OCI-LY3 (cell line): ENCODE data around the gene NR4A1.

Source experiments
- H2AFZ ChIP-seq: fragments of 200-600, 300-600 bp; shearing (Covaris generic); 2 replicates; pipeline ENCODE4 v1.6.0; 2014; ENCODE audit warnings: antibody characterized with exemption, low read depth, low read length
- H3K27ac ChIP-seq: fragments of 200-600, 300-600 bp; sonication (generic); 2 replicates; pipeline ENCODE4 v1.5.1; 2014; ENCODE audit warnings: mild to moderate bottlenecking, low read length, moderate library complexity, mixed read lengths
- H3K27me3 ChIP-seq: fragments of 200-600, 300-600 bp; sonication (generic); 2 replicates; pipeline ENCODE4 v1.6.1; 2014; ENCODE audit warnings: low read depth, low read length, mixed read lengths
- H3K36me3 ChIP-seq: fragments of 200-600, 300-600 bp; sonication (generic); replicated peaks from 2 replicates; pipeline ENCODE3; 2014; ENCODE audit warnings: low read depth, low read length, mixed read lengths
- H3K4me1 ChIP-seq: fragments of 300-600, 200-600 bp; sonication (generic); 2 replicates; pipeline ENCODE4 v1.6.1; 2014; ENCODE audit warnings: low read length, mixed read lengths
- H3K4me2 ChIP-seq: fragments of 200-600, 300-600 bp; sonication (generic); 2 replicates; pipeline ENCODE4 v1.6.1; 2014; ENCODE audit warnings: low read length, mixed read lengths
- H3K4me3 ChIP-seq: fragments of 300-600, 200-600 bp; sonication (generic); 2 replicates; pipeline ENCODE4 v1.5.1; 2014; ENCODE audit warnings: antibody characterized with exemption, mild to moderate bottlenecking, low read length, moderate library complexity
- H3K79me2 ChIP-seq: fragments of 300-600, 200-600 bp; shearing (Covaris generic); 2 replicates; pipeline ENCODE4 v1.6.1; 2014; ENCODE audit warnings: mild to moderate bottlenecking, low read length, mixed read lengths
- H3K9ac ChIP-seq: fragments of 300-600, 200-600 bp; shearing (Covaris generic); 2 replicates; pipeline ENCODE4 v1.6.0; 2014; ENCODE audit warnings: mild to moderate bottlenecking, low read length, moderate library complexity
- H3K9me3 ChIP-seq: fragments of 200-600, 300-600 bp; shearing (Covaris generic); 2 replicates; pipeline ENCODE4 v1.6.1; 2014; ENCODE audit warnings: low read length, mixed read lengths; ENCODE audit not compliant: insufficient read depth
- H4K20me1 ChIP-seq: fragments of 200-600, 300-600 bp; sonication (generic); 2 replicates; pipeline ENCODE4 v1.6.1; 2016; ENCODE audit warnings: low read length, mixed read lengths; ENCODE audit not compliant: insufficient read depth
- EZH2phosphoT487 ChIP-seq: fragments of 200-600 bp; shearing (Covaris generic); IDR thresholded peaks from 2 replicates; pipeline ENCODE4 v1.6.1; 2018; ENCODE audit warnings: antibody characterized with exemption, mixed run types, low read depth
- TF ChIP-seq, protein P1 (sequence below): fragments of 200-600, 300-600 bp; sonication (generic); IDR thresholded peaks from 2 replicates; pipeline ENCODE4 v1.5.1; 2014; ENCODE audit warnings: antibody characterized with exemption, low read length, low read depth

Gene NR4A1

DNA sequence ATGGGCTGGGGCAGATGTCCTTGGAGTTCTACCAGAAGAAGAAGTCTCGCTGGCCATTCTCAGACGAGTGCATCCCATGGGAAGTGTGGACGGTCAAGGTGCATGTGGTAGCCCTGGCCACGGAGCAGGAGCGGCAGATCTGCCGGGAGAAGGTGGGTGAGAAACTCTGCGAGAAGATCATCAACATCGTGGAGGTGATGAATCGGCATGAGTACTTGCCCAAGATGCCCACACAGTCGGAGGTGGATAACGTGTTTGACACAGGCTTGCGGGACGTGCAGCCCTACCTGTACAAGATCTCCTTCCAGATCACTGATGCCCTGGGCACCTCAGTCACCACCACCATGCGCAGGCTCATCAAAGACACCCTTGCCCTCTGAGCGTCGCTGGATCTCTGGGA lies 25.6 kb downstream of the NR4A1 start:
- Histone ChIP-seq H3K4me3 (no peak overlapping the region), H4K20me1 (no peaks in the 10 kb centered on the region), H3K79me2 (peaks cover 17% of the 10 kb centered on the region), H3K27ac (no peak overlapping the region), H3K9me3 (no peaks in the 10 kb centered on the region), H3K9ac (no peak overlapping the region), H3K4me1 (peaks cover 18% of the 10 kb centered on the region), H3K4me2 (no peak overlapping the region), H2AFZ (no peak overlapping the region), H3K27me3 (no peaks in the 10 kb centered on the region), H3K36me3 (peaks cover 29% of the 10 kb centered on the region)
- TF ChIP-seq, protein P1, sequence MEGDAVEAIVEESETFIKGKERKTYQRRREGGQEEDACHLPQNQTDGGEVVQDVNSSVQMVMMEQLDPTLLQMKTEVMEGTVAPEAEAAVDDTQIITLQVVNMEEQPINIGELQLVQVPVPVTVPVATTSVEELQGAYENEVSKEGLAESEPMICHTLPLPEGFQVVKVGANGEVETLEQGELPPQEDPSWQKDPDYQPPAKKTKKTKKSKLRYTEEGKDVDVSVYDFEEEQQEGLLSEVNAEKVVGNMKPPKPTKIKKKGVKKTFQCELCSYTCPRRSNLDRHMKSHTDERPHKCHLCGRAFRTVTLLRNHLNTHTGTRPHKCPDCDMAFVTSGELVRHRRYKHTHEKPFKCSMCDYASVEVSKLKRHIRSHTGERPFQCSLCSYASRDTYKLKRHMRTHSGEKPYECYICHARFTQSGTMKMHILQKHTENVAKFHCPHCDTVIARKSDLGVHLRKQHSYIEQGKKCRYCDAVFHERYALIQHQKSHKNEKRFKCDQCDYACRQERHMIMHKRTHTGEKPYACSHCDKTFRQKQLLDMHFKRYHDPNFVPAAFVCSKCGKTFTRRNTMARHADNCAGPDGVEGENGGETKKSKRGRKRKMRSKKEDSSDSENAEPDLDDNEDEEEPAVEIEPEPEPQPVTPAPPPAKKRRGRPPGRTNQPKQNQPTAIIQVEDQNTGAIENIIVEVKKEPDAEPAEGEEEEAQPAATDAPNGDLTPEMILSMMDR = no peak
- TF ChIP-seq EZH2phosphoT487 = no peak

DNA sequence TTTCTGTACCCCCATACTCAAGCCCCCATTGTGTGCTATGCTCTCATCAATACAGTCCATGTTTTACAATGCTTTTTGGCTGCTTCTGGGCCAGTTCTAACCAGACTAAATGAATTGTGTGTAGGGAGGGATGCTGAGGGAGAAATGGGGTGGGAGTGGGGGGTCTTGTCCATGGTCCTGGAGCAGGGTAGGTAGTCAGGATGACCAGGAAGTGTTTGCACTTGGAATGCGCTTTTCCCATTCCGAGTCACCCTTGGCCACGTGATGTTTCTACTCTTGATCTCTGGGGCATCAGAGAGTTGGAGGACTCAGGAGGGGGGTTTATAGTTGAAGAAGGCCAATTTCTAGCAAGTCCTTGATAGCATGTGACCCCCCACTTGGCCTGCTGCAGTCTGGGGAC lies 27.0 kb downstream of the NR4A1 start:
- H3K79me2 ChIP-seq = peaks cover 4% of the 10 kb centered on the region
- H3K4me1 ChIP-seq = peaks cover 32% of the 10 kb centered on the region
- no peak overlapping the region for H3K27ac ChIP-seq
- peaks cover 29% of the 10 kb centered on the region for H3K36me3 ChIP-seq
- TF ChIP-seq, protein P1 = no peak
- TF ChIP-seq EZH2phosphoT487 = no peak
- no peaks in the 10 kb centered on the region for H3K9me3 ChIP-seq
- H2AFZ ChIP-seq = no peak overlapping the region
- H3K4me2 ChIP-seq = no peak overlapping the region
- H3K27me3 ChIP-seq = no peaks in the 10 kb centered on the region
- no peak overlapping the region for H3K9ac ChIP-seq
- no peak overlapping the region for H3K4me3 ChIP-seq
- no peaks in the 10 kb centered on the region for H4K20me1 ChIP-seq

DNA sequence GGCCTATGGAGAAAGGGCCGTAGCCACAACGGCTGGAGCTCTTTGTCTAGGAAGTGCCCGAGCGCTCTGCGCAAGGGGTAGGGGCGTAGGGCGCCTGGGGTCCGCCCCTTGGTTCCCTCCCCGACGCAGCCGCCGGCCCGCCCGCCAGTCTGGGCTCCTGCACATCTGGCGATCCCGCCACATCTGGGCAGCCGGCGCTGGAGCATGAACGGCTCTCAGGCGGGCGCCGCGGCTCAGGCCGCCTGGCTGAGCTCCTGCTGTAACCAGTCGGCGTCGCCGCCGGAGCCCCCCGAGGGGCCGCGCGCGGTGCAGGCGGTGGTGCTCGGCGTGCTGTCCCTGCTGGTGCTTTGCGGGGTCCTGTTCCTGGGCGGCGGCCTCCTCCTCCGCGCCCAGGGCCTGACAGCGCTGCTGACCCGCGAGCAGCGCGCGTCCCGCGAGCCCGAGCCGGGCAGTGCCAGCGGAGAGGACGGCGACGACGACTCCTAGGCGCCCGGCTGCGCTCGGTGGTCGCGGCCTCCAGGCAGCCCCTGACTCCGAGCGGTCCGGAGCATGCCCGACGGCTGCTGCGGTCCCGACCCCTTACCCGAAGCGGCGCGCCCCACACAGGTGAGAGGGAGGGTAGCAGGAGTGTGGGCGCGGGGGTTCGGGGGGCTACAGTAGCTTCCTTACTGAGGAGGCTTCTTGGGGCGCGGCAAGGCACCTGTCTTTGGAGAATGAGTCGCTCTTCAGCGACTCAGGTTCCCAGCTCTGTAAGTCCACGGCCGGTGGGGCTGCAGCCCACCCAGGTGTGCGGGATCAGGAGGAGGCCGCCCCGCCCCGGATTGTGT lies 28.5 kb downstream of the NR4A1 start, which contains the start of gene SMIM41:
Gene SMIM41, plus strand, starts transcription at position 129 of the 827 bp plus-strand sequence. Its CDS starts 76 bp downstream, at position 205.
- no peak within 1 kb of the TSS for H3K27ac ChIP-seq
- no peaks in the 10 kb centered on the region for H3K9me3 ChIP-seq
- peaks cover 33% of the 10 kb centered on the region for H3K4me1 ChIP-seq
- TF ChIP-seq, protein P1 = no peak
- no peak for TF ChIP-seq EZH2phosphoT487
- no peak within 1 kb of the TSS for H2AFZ ChIP-seq
- no peak within 1 kb of the TSS for H3K9ac ChIP-seq
- H3K79me2 ChIP-seq = no peaks in the 10 kb centered on the region
- H3K4me3 ChIP-seq = no peak within 1 kb of the TSS
- H3K4me2 ChIP-seq = peak within 1 kb of the TSS; percentile 75; the same call in 1 of the 2 replicates
- H3K36me3 ChIP-seq = peaks cover 23% of the 10 kb centered on the region
- H4K20me1 ChIP-seq = no peaks in the 10 kb centered on the region
- no peaks in the 10 kb centered on the region for H3K27me3 ChIP-seq

DNA sequence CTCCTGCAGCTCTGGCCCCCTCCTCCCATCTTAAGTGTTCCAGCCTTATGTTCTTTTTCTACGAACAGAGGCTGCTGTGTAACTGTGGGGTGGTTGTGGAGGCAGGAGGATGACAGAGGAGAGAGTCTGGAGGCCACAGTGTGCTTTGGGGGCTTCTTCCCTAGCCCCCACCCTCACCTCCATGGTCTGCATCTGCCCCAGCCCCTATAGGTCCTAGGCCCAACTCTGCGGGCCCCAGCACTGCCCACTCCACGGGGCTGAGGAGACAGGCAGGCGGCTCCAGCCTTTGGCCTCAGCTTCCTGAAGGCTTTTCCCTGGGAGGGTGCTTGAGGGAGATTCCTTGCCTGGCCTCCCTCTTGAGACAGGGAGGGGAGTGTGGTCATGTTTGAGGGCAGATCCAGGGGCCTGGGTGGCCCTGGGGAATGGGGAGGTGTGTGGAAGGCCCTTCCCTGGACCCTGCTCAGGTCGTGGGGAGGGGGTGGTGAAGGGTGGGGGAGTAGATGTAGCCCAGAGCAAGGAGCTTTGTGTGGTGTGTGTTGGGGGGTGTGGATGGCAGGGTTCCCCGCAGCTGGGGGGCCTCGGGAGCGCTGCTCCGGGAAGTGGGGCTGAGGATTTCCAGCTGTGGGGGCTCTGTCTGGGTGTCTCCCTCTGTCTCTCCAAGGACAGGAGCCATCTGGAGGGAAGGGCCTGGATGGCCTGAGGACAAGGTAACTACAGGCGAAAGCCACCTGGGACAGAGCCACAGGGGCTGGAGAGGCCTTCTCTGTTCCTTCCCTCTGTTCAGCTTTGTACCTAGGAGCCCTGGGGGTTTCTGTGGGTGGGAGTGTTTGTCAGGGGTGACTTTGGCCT lies 29.4 kb downstream of the NR4A1 start:
- peak overlapping the region; percentile 75 for H3K4me2 ChIP-seq
- peaks cover 33% of the 10 kb centered on the region for H3K4me1 ChIP-seq
- H3K36me3 ChIP-seq = peaks cover 20% of the 10 kb centered on the region
- H3K4me3 ChIP-seq = peak overlapping the region; percentile 20
- no peaks in the 10 kb centered on the region for H3K9me3 ChIP-seq
- peak overlapping the region; percentile 32 for H3K9ac ChIP-seq
- TF ChIP-seq, protein P1 = no peak
- no peak for TF ChIP-seq EZH2phosphoT487
- no peaks in the 10 kb centered on the region for H4K20me1 ChIP-seq
- 0 out of 2 replicates have a peak overlapping the region, but pooled peaks have one; percentile 14 for H3K27ac ChIP-seq
- H3K27me3 ChIP-seq = no peaks in the 10 kb centered on the region
- H3K79me2 ChIP-seq = no peaks in the 10 kb centered on the region
- no peak overlapping the region for H2AFZ ChIP-seq
